Heart left ventricle (tissue), 16 donors: Measurements from ENCODE around the gene STIM1. TPM values are rescaled to one million over a fixed set of nuclear protein-coding genes. Genes with fewer than 3 reads are reported as not detected.
A peak's percentile ranks its signal among the peaks of the same experiment; 100 is the strongest.

Experiments
- ATAC-seq, 4 donors: fragments of 200-7000 bp; cut with Tn5 transposase; one replicate each; pipeline ENCODE4 v1.9.1; 2020 to 2022; ENCODE audit warnings: moderate library complexity in 4 of 4, mild to moderate bottlenecking in 3 of 4, moderate number of reproducible peaks in 1 of 4
- DNase-seq, 5 donors: peaks; one replicate each; pipeline ENCODE4 v3.0.0-alpha.2; 2020
- H3K27ac ChIP-seq, 12 donors: fragments of 200-600 bp; sonication (generic) in 4 of 12; one replicate each; pipeline versions ENCODE4 v1.5.0 to v1.8.0; 2016 to 2022; ENCODE audit warnings: mild to moderate bottlenecking in 2 of 12
- H3K27me3 ChIP-seq, 9 donors: fragments of 200-600 bp; sonication (generic) in 2 of 9; one replicate each; pipeline versions ENCODE4 v1.5.1 to v1.8.0; 2016 to 2022; ENCODE audit warnings: mild to moderate bottlenecking in 3 of 9
- H3K36me3 ChIP-seq, 9 donors: fragments of 200-600 bp; sonication (generic) in 2 of 9; one replicate each; pipeline versions ENCODE4 v1.5.0 to v1.8.0; 2018 to 2022; ENCODE audit warnings: mild to moderate bottlenecking in 2 of 9
- H3K4me1 ChIP-seq, 12 donors: fragments of 200-600 bp; sonication (generic) in 4 of 12; one replicate each; pipeline versions ENCODE4 v1.5.0 to v1.8.0; 2016 to 2022; ENCODE audit warnings: mild to moderate bottlenecking in 3 of 12
- H3K4me3 ChIP-seq, 12 donors: fragments of 200-600 bp; sonication (generic) in 4 of 12; one replicate each; pipeline versions ENCODE4 v1.5.0 to v1.8.0; 2017 to 2022; ENCODE audit warnings: mild to moderate bottlenecking in 9 of 12, moderate library complexity in 4 of 12
- H3K9me3 ChIP-seq, 12 donors: fragments of 200-600 bp; sonication (generic) in 4 of 12; one replicate each; pipeline versions ENCODE4 v1.5.0 to v1.8.0; 2016 to 2022; ENCODE audit warnings: mild to moderate bottlenecking in 1 of 12
- CTCF ChIP-seq, 12 donors: fragments of 200-600 bp; sonication (generic) in 4 of 12; IDR thresholded peaks; one replicate each; pipeline versions ENCODE4 v1.5.0 to v1.8.0; 2018 to 2022; ENCODE audit warnings: antibody characterized with exemption in 12 of 12, mild to moderate bottlenecking in 5 of 12
- POLR2A ChIP-seq, 2 donors: fragments of 450-650 bp; IDR thresholded peaks; one replicate each; pipeline ENCODE4 v1.6.1; 2017; ENCODE audit warnings: antibody characterized with exemption in 2 of 2, mild to moderate bottlenecking in 2 of 2, moderate library complexity in 2 of 2
- WGBS, 4 donors: extraction: QIAGEN DNeasy Blood & Tissue Kit in 2 of 4; methylation state at CpG; one replicate each; pipeline versions ENCODE4 v1.1.5 to v1.1.7; 2013 to 2018; 5-methylcytosine and 5-hydroxymethylcytosine counted together
- intact Hi-C, 10 donors: fragments of 100-400 bp; cut with DNase I; formaldehyde crosslinking; loops; one replicate each; pipeline versions ENCODE4 v1.11.1 to v1.14.2; 2022
- polyA plus RNA-seq, 2 donors: library from polyadenylated mRNA; stranded (reverse); fragments of 200-250 nt; gene quantifications; one replicate each; pipeline ENCODE4 v1.2.3, GENCODE V29; 2013
- total RNA-seq, 9 donors: library from RNA; depleted of rRNA in 2 of 9; stranded (reverse); fragments of >200 nt in 2 of 9; fragmentation: NEBNext Ultra II Directional in 3 of 9; extraction: Animal tissue kit (Norgen Biotek cat#: 25700) in 3 of 9; gene quantifications; one replicate each; pipeline versions ENCODE4 v1.1.0 to v1.2.4, GENCODE V29; 2016 to 2023
- donor health status: ischemic (EF 13 %, LVEDD 7.1; RV severe dilation, severe dysfunction).
- donor health status: healthy with polysubstance abuse.
- donor health status: DM: no; HTN: yes; CAD: no.
- donor health status: DM: no; HTN: no; CAD: no.
- donor health status: ischemic (EF 25% LVEDD 6.9; RV normal size, moderate dysfunction).
- donor health status: ischemic (EF 25% LVEDD 5.7; RV mildly dilated, moderate dysfunction).
- donor health status: healthy.
- donor health status: DM: yes; HTN: yes; CAD: no.
- donor health status: ischemic (EF 35%, LVEDD 5.7; RV mildly dilated, moderate dysfunction).
- donor health status: nonischemic (EF 11% LVEDD 7.7; RV severe dilation, severe dysfunction).
- donor health status: DM: yes; HTN: yes; CAD: no.
- donor health status: PGD.
- donor health status: ischemic (EF 29% LVEDD 5.4; RV normal size, mild dysfunction).
- donor health status: nonischemic (EF 23%, LVEDD 6.1; RV moderate dilation, normal function).

Gene STIM1
- total and polyA plus RNA-seq, 11 donors, result 13.2 to 42.9 (median 28.9) TPM

- H3K4me1 ChIP-seq, result peaks cover 0 to 52% (median 25%) of the 10 kb centered on the region in 12 donors
- no peaks in the 10 kb centered on the region for H3K36me3 ChIP-seq
- H3K27ac ChIP-seq, result no peak overlapping the region
- no peak for ATAC-seq
- no peak for TF ChIP-seq POLR2A (IDR thresholded peaks at IDR 0.05)
- TF ChIP-seq CTCF (IDR thresholded peaks at IDR 0.05), result no peak
- no peak for DNase-seq
- H3K9me3 ChIP-seq, result no peaks in the 10 kb centered on the region
- 94 to 96% (median 95%) methylated on average over 3 of the region's 3 CpGs for WGBS, 4 donors
- H3K27me3 ChIP-seq, result no peaks in the 10 kb centered on the region
- H3K4me3 ChIP-seq, result no peak overlapping the region
- intact Hi-C loops, result loop anchor here in 1 of 10 donors (5.0 kb wide), 1 partner anchor 49 kb away; no protein-coding TSS in a partner anchor
These were observed 21.1 kb downstream of the STIM1 start for GRCh38 chr11:3876613-3877012.

GRCh38 chr11:3877364-3878257 lies 22.1 kb downstream of the STIM1 start:
- no peak for ATAC-seq
- peak overlapping the region in 1 of 12 donors; percentile 9 for H3K27ac ChIP-seq

GRCh38 chr11:3878258-3878584 lies 22.8 kb downstream of the STIM1 start:
- Histone ChIP-seq H3K9me3 (no peaks in the 10 kb centered on the region), H3K4me3 (no peak overlapping the region), H3K4me1 (peaks cover 0 to 51% (median 25%) of the 10 kb centered on the region in 12 donors), H3K27ac (peak overlapping the region in 1 of 12 donors; percentile 9), H3K36me3 (no peaks in the 10 kb centered on the region), H3K27me3 (no peaks in the 10 kb centered on the region)
- TF ChIP-seq POLR2A (IDR thresholded peaks at IDR 0.05) (no peak), CTCF (IDR thresholded peaks at IDR 0.05) (no peak)
- intact Hi-C loops, result loop anchor here in 1 of 10 donors (5.0 kb wide), 1 partner anchor 51 kb away; no protein-coding TSS in a partner anchor
- DNase-seq, result no peak
- ATAC-seq, result no peak

More at GRCh38 chr11:3877364-3878257, 22.1 kb downstream of the STIM1 start:
- intact Hi-C loops, result loop anchor here in 1 of 10 donors (5.0 kb wide), 1 partner anchor 50 kb away; no protein-coding TSS in a partner anchor
- DNase-seq, result no peak
- H3K9me3 ChIP-seq, result no peaks in the 10 kb centered on the region
- WGBS, 4 donors, result 88 to 93% (median 91%) methylated on average over 8 of the region's 8 CpGs
- H3K4me3 ChIP-seq, result no peak overlapping the region
- TF ChIP-seq CTCF (IDR thresholded peaks at IDR 0.05), result no peak
- TF ChIP-seq POLR2A (IDR thresholded peaks at IDR 0.05), result no peak
- no peaks in the 10 kb centered on the region for H3K36me3 ChIP-seq
- peaks cover 0 to 52% (median 25%) of the 10 kb centered on the region in 12 donors for H3K4me1 ChIP-seq
- H3K27me3 ChIP-seq, result no peaks in the 10 kb centered on the region

GRCh38 chr11:3879216-3879966 lies 23.9 kb downstream of the STIM1 start:
- H3K36me3 ChIP-seq, result no peaks in the 10 kb centered on the region
- no peak overlapping the region for H3K4me3 ChIP-seq
- intact Hi-C loops, result loop anchor here in 1 of 10 donors (5.0 kb wide), 1 partner anchor 52 kb away; no protein-coding TSS in a partner anchor
- H3K27me3 ChIP-seq, result no peaks in the 10 kb centered on the region
- no peaks in the 10 kb centered on the region for H3K9me3 ChIP-seq
- WGBS, 4 donors, result 56 to 82% (median 60%) methylated on average over 3 to 4 of the region's 4 CpGs
- ATAC-seq (no peak), DNase-seq (no peak)
- TF ChIP-seq CTCF (IDR thresholded peaks at IDR 0.05), result no peak
- TF ChIP-seq POLR2A (IDR thresholded peaks at IDR 0.05), result no peak
- H3K4me1 ChIP-seq, result peaks cover 0 to 48% (median 21%) of the 10 kb centered on the region in 12 donors
- H3K27ac ChIP-seq, result peak overlapping the region in 6 of 12 donors; percentile 8 to 53 (median 13)
